ENCODE data around the gene PARP4.

GRCh38 chr13:24505756-24506155 is 6.8 kb downstream of the PARP4 start:
- TF ChIP-seq EZH2phosphoT487 (IDR thresholded peaks at IDR 0.05; ENCODE audit: unreplicated experiment) (no peak), CREB1 (CRISPR knock-in tag; IDR thresholded peaks at IDR 0.05; ENCODE audit: low read depth) (no peak), POLR2AphosphoS5 (IDR thresholded peaks at IDR 0.05; ENCODE audit: low read depth) (no peak), NANOG (IDR thresholded peaks at IDR 0.05; ENCODE audit: borderline replicate concordance) (no peak), EZH2 (IDR thresholded peaks at IDR 0.05; ENCODE audit: low read depth, unreplicated experiment) (no peak)
- TF ChIP-seq, protein P1, sequence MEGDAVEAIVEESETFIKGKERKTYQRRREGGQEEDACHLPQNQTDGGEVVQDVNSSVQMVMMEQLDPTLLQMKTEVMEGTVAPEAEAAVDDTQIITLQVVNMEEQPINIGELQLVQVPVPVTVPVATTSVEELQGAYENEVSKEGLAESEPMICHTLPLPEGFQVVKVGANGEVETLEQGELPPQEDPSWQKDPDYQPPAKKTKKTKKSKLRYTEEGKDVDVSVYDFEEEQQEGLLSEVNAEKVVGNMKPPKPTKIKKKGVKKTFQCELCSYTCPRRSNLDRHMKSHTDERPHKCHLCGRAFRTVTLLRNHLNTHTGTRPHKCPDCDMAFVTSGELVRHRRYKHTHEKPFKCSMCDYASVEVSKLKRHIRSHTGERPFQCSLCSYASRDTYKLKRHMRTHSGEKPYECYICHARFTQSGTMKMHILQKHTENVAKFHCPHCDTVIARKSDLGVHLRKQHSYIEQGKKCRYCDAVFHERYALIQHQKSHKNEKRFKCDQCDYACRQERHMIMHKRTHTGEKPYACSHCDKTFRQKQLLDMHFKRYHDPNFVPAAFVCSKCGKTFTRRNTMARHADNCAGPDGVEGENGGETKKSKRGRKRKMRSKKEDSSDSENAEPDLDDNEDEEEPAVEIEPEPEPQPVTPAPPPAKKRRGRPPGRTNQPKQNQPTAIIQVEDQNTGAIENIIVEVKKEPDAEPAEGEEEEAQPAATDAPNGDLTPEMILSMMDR (conservative IDR thresholded peaks at IDR 0.05; ENCODE audit: low read depth in 2 of 2): no peak
